Colonic mucosa (tissue), 4 donors: ENCODE data around the gene MKI67. TPM values are rescaled to one million over a fixed set of nuclear protein-coding genes. Genes with fewer than 3 reads are reported as not detected.

ENCODE experiments used
- DNase-seq: peaks from one replicate; pipeline ENCODE4 v3.0.0-alpha.2; 2020
- H3K27ac ChIP-seq: fragments of 200-600 bp; one replicate; pipeline ENCODE4 v1.8.0; 2021
- H3K27me3 ChIP-seq: fragments of 200-600 bp; one replicate; pipeline ENCODE4 v1.8.0; 2021
- H3K36me3 ChIP-seq: fragments of 200-600 bp; one replicate; pipeline ENCODE4 v1.8.0; 2021
- H3K4me1 ChIP-seq: fragments of 200-600 bp; one replicate; pipeline ENCODE4 v1.8.0; 2021; ENCODE audit warnings: mild to moderate bottlenecking
- H3K4me3 ChIP-seq: fragments of 200-600 bp; one replicate; pipeline ENCODE4 v1.8.0; 2021
- H3K9ac ChIP-seq, 2 donors: one replicate each; pipeline ENCODE4 v1.7.0; 2013; ENCODE audit warnings: control low read depth in 2 of 2, low read depth in 2 of 2, low read length in 2 of 2
- H3K9me3 ChIP-seq: fragments of 200-600 bp; one replicate; pipeline ENCODE4 v1.8.0; 2021
- intact Hi-C: fragments of 100-400 bp; cut with DNase I; formaldehyde crosslinking; loops from one replicate; pipeline ENCODE4 v1.14.1; 2022
- total RNA-seq, 2 donors: library from RNA; stranded (reverse); fragmentation: NEBNext Ultra II Directional in 1 of 2; extraction: Animal tissue kit (Norgen Biotek cat#: 25700) in 1 of 2; gene quantifications; one replicate each; pipeline ENCODE4 v1.2.1, GENCODE V29; 2021
- TF ChIP-seq, protein P1 (sequence below): fragments of 200-600 bp; IDR thresholded peaks from one replicate; pipeline ENCODE4 v1.8.0; 2022; ENCODE audit warnings: antibody characterized with exemption, mild to moderate bottlenecking
- donor health status: healthy.
- donor health status: DM: no; HTN: no; CAD: no.
- donor health status: DM: no; HTN: no; CAD: no.

MKI67 gene
- total RNA-seq, 2 donors from 2014 or later, result 40.2 to 148 TPM

DNA sequence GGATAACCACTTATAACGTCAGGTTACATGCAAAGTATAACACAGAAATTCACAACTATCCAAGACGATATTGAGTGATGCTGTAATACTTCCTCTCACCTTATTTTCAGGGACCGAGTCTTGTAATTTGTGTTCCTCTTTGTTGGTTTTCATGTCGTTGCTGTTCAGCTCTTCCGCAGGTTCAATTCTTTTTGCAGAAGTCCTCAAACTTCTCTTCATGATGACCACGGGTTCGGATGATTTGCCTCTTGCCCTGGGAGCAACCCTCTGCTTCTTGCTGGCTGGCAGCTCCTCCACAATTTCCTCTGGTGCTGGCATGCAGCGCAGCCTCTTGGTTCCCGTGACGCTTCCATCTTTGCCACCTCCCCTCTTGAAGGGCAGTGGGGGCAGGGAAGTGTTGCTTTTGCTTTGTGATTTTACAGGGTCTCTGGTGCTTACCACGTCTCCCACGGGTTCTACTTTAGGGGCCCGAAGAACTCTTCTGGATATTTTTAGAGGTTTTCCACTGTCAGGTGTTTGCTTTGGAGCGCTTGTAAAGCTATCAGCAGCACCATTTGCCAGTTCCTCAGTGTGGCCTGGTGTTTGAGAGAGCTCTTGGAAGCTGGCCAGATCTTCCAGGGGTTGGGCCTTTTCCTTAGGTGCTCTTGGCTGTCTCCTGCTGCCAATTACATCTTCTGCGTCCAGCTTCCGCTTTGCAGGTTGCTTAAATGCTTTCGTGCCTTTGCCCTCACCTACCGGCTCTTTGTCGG is 23.6 kb downstream of the MKI67 start:
- intact Hi-C loops, result no loop called here
- DNase-seq, result peak; percentile 50

DNA sequence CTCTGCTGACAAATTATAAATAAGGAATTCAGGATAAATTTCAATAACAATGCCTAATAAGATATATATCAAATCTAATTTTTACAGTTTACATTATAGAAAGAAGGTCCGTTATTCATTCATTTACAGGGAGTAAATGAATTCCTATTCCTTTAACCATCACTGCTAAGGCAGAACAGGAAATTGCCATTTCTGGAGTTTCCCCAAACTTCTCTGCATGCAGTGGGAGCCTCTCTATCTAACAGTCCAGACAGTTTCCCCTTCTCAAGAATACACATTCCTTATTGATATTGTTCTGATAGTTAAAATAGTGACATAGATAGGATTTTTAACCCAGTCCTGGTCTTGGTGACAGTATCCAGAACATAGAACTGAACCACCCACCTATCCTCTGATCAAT is 24.3 kb downstream of the MKI67 start:
- intact Hi-C loops, result no loop called here
- no peaks in the 10 kb centered on the region for H3K36me3 ChIP-seq
- TF ChIP-seq, protein P1, sequence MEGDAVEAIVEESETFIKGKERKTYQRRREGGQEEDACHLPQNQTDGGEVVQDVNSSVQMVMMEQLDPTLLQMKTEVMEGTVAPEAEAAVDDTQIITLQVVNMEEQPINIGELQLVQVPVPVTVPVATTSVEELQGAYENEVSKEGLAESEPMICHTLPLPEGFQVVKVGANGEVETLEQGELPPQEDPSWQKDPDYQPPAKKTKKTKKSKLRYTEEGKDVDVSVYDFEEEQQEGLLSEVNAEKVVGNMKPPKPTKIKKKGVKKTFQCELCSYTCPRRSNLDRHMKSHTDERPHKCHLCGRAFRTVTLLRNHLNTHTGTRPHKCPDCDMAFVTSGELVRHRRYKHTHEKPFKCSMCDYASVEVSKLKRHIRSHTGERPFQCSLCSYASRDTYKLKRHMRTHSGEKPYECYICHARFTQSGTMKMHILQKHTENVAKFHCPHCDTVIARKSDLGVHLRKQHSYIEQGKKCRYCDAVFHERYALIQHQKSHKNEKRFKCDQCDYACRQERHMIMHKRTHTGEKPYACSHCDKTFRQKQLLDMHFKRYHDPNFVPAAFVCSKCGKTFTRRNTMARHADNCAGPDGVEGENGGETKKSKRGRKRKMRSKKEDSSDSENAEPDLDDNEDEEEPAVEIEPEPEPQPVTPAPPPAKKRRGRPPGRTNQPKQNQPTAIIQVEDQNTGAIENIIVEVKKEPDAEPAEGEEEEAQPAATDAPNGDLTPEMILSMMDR, result no peak
- no peak overlapping the region for H3K4me3 ChIP-seq
- H3K9ac ChIP-seq, result no peak overlapping the region
- H3K4me1 ChIP-seq, result no peaks in the 10 kb centered on the region
- no peak for DNase-seq
- H3K27me3 ChIP-seq, result no peaks in the 10 kb centered on the region
- no peaks in the 10 kb centered on the region for H3K9me3 ChIP-seq
- H3K27ac ChIP-seq, result no peak overlapping the region

More for the DNA sequence above, 23.6 kb downstream of the MKI67 start:
- H3K27me3 ChIP-seq, result no peaks in the 10 kb centered on the region
- H3K9ac ChIP-seq, result no peak overlapping the region
- no peak overlapping the region for H3K27ac ChIP-seq
- no peak overlapping the region for H3K4me3 ChIP-seq
- no peaks in the 10 kb centered on the region for H3K4me1 ChIP-seq
- TF ChIP-seq, protein P1, result no peak
- H3K36me3 ChIP-seq, result no peaks in the 10 kb centered on the region
- H3K9me3 ChIP-seq, result no peaks in the 10 kb centered on the region

DNA sequence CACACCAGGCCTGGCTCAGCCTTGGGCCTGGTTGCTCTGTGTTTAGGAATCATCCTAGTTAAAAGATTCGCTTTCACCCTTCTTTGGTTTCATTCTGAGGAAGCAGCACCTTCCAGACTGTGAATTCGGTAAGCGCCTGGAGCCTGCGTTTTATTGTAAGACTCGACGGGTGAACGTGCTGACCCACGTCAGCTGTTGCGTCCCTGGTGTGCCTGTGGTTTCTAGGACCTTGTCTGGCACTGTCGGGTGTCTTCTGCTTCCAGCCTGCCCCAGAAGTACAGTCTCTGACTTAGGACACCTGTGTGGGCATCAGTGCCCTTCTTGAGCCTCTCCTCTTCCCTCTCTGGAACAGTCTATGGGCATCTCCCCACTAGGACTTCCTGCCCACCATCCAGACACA is 26.3 kb downstream of the MKI67 start:
- Histone ChIP-seq H3K27ac (no peak overlapping the region), H3K9ac (no peak overlapping the region), H3K4me3 (no peak overlapping the region), H3K27me3 (no peaks in the 10 kb centered on the region), H3K9me3 (no peaks in the 10 kb centered on the region), H3K4me1 (no peaks in the 10 kb centered on the region), H3K36me3 (no peaks in the 10 kb centered on the region)
- TF ChIP-seq, protein P1, result no peak
- intact Hi-C loops, result no loop called here
- no peak for DNase-seq

DNA sequence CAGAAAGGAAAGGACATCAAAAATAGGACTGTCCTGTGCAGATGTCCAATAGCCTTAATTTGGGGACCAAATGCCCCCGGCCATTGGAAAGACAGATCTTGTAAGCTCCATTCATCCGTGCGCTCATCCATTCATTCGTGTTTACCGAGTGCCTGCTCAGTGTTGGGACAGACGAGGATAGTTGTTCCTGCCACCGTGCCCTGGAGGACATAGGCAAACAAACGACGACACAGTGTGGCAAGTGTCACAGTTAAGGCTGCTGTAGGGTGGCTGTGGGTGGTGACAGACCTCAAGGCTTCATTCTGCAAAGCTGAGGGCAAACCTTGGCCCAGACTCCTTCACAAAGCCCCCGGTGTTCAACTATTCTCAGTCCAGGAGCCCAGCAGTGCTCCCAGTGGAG is 27.6 kb downstream of the MKI67 start:
- intact Hi-C loops, result no loop called here
- no peak for DNase-seq
- Histone ChIP-seq H3K9me3 (no peaks in the 10 kb centered on the region), H3K4me1 (no peaks in the 10 kb centered on the region), H3K9ac (no peak overlapping the region), H3K27ac (no peak overlapping the region), H3K36me3 (no peaks in the 10 kb centered on the region), H3K27me3 (no peaks in the 10 kb centered on the region), H3K4me3 (no peak overlapping the region)
- TF ChIP-seq, protein P1, result no peak

DNA sequence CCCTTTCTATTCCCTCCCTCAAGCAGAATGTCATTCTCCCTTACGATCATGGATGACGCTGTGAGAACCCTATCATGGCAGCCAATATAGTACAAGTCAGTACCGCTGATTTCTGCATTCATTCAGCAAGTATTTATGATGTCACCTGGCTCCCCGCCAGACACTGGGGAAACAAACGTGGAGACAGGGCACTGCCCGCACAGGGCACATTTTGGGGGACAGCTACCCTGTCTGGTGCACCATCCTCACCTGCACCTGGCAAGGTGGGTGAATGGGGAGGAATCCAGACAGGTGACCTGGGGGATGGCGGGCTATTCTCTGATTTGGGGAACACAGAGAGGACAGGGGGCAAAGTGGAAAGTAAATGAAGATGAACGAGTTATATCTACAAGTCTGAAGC is 28.4 kb downstream of the MKI67 start:
- H3K27me3 ChIP-seq, result no peaks in the 10 kb centered on the region
- intact Hi-C loops, result no loop called here
- no peak overlapping the region for H3K4me3 ChIP-seq
- TF ChIP-seq, protein P1, result no peak
- H3K9me3 ChIP-seq, result no peaks in the 10 kb centered on the region
- H3K9ac ChIP-seq, result no peak overlapping the region
- no peaks in the 10 kb centered on the region for H3K4me1 ChIP-seq
- no peaks in the 10 kb centered on the region for H3K36me3 ChIP-seq
- no peak overlapping the region for H3K27ac ChIP-seq
- no peak for DNase-seq
